Measurements from ENCODE around the gene PTPRM.
"Not testable (repeated sequence)": the region's sequence is repeated elsewhere in the genome, so short reads cannot be mapped to it uniquely, and the experiment has no call there.

The PTPRM gene

DNA sequence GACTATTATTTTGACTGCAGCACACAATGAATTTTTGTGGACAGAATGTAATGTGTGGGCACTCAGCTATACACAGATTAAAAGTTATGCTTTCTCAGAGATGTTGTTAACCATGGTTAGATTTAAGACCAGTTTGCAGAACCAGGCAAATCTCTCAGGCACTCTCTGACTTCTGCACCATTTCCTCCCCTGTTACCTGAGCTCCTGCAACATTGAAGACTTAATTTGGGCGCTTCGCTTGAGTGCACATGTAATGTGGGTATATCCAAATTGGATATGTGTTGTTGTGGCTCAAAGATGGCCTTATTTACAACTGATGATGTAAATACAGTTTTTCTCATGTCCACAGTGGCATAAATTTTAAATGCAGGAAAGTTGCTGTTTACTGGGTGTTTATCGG lies 469.4 kb downstream of the PTPRM start:
- no peak for DNase-seq (ENCODE audit: low read depth in 2 of 2, low spot score in 1 of 2)

DNA sequence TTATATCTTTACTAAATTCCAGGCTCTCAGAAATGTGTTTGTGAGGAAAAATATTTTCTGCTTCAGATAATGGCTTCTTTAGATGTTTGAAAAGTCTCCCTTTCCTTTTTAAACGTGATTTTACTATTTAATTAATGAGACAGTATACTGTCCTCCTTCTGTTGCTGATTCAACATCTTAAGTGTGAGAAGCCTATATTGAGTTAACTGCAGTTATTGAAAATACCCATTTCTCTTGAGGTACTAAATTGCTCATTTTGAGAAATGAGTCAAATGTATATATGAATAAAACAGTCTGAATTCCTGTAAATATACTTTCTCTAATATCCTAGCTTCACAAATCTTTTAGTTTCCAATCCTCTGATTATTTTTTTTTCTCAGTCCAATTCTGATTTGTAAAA lies 470.2 kb downstream of the PTPRM start:
- DNase-seq (ENCODE audit: low read depth in 2 of 2, low spot score in 1 of 2) = no peak

DNA sequence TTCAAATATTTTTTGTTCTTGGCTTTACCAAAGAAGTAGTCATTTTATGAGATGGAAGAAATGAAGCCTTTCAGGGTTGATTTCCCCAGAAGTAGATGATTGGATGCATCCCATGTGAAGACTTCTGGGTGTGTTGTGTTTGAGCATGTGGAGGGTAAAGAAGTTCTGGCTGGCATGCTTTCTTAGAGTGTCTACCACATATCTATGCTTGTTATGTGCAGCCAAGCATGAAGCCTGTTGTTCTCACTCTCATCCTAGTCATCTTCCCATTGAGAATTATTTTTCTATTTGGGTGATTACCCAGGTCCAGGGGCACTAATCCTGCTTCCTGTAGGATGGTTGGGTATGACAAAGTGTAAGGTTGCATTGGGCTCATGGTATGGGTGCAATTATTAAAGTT lies 472.9 kb downstream of the PTPRM start:
- DNase-seq (ENCODE audit: low read depth in 2 of 2, low spot score in 1 of 2) = no peak

DNA sequence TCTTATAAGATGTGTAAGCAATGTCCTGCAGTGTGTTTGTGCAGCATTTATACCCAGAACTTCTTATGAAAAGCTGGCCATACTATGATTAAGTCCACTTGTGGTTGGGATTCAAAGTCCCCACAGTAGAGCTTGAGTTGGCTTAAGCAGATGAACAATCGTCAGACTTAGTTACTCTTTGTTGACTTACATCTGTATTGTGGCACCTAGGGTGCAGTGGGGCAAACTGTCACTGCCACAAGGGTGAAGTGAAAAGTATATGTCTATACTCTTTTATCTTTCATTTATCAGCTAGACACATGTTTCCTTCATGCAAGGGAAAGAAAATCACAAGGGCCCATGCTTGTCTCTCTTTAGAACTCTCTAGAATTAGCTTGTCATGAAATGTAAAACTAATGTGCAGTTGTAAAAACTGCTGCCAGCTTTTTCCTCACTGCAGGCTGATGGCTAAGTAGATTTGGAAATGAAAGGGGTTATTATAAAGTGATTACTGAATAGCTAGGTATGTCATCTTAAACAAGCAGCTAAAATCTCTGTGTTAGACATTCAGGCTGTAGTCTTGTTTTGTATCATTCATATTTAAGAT lies 474.5 kb downstream of the PTPRM start:
- DNase-seq (ENCODE audit: low read depth in 2 of 2, low spot score in 1 of 2) = no peak

DNA sequence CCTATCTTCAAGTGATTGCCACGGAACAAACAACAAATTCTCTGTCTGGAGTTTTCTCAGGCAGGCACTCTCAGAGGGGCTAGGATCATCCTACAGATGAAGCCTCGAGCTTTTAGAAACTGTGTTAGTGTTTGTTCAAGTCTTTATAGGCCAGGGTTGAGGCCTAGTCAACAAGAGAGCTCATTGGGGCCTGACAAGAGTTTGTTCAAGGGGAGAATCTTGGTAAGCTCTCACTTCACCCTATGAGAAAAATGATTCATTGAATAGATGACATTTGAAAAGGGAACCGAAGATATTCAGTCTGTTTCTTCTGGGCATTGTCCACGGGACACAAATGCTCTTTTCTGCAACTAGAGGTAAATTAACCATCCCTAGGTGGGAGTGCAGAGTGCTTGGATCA lies 476.9 kb downstream of the PTPRM start:
- no peak for DNase-seq (ENCODE audit: low read depth in 2 of 2, low spot score in 1 of 2)

DNA sequence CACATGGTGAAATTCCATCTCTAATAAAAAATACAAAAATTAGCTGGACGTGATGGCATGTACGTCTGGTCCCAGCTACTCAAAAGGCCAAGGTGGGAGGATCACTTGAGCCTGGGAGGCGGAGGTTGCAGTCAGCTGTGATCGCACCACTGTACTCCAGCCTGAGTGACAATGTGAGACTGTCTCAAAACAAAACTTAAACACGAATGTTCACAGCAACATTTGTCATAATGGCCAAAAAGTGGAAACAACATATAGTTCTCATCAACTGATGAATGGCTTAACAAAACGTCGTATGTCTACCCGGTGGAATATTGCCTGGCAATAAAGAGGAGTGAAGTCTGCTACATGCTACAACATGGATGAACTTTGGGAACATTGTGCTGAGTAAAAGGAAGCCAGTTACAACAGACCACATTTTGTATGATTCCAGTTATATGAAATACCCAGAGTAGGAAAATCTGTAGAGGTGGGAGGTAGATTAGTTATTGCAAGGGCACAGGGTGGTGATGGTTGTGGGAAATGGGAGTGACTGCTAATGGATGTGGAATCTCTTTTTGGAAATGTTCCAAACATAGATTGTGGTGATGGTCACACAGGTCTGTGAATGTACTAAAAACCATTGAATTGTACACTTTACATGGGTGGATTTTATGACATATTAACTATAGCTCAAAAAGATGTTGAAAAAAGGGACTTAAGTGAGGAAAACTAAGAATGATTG lies 478.2 kb downstream of the PTPRM start:
- DNase-seq (ENCODE audit: low read depth in 2 of 2, low spot score in 1 of 2) = no peak

DNA sequence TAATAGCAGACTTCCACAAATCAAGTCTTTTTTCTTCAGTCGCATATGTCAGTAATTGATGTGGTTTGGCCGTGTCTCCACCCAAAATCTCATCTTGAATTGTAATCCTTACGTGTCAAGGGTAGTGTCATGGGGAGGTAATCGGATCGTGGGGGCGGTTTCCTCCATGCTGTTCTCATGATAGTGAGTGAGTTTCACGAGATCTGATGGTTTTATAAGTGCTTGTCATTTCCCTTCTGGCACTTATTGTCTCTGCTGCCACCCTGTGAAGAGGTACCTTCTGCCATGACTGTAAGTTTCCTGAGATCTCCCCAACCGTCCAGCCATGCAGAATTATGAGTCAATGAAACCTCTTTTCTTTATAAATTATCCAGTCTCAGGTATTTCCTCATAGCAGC lies 478.8 kb downstream of the PTPRM start:
- no peak for DNase-seq (ENCODE audit: low read depth in 2 of 2, low spot score in 1 of 2)

DNA sequence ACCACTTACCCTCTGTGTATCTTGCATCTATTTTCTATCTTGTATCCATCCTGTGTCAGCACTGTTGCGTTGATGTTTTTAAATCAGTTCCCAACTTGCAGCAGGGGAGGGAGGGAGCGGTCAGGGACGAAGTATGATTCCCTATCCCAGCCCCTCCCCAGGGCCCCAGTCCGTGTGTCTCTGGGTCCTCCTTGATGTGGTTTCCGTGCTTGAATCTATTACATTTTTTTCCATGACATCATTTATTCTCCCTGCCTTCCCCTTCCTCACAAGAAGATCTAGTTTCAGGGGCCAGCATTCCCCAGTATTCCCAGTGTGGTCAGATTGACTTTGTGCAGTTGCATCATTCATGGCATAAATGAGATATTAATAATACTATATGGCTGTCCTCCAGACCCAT lies 479.3 kb downstream of the PTPRM start:
- DNase-seq (ENCODE audit: low read depth in 2 of 2, low spot score in 1 of 2) = no peak

DNA sequence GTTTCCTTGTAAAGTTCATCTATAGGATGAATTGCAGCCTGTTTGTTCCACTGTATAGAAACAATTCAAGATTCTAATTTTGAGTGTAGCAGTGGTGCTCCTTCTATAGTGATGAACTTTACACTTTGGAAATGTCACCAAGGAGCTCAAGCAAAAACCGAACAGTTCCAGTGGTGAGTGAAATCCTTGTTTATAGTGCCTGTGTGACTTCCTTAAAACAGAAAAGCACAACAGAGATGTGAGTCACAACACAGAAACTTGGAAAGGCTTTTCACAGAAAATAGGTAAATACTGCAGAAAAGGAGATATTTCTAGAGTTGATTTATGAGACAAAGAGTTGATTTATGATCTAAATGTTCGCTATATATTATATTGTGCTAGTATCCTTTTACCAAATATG lies 482.0 kb downstream of the PTPRM start:
- no peak for DNase-seq (ENCODE audit: low read depth in 2 of 2, low spot score in 1 of 2)

DNA sequence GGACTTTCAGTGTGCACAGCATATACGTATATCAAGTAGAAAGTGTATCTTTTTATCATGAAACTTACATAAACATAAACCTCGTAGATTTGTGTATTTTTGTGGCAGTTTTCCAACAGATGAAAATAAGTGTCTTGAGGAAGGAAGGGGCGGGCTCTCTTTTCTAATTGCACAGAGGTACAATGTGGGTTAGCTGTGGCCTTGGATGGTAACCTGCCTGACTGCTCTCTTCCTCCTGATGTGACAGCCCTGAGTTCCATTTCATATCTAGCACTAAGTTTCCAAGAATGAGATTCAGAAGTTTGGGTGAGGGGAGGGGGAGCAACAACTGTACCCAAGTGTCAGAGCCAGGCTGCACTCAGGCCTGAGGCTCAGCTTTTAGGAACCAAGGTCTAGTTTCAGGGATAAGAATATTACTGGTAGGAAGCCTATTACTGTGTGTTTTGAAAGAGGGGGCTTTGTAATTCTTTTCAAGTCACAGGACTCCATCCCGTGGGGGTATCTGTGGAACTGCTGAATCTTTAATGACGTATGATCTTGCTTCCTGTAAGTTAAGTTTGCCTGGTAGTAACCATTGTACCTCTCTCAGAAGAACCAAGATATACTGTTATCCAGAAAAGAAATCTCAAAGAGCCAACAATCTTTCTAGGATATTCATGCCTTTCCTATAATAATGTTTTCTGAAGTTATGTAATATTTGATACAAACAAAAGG lies 483.7 kb downstream of the PTPRM start:
- DNase-seq (ENCODE audit: low read depth in 2 of 2, low spot score in 1 of 2) = no peak

DNA sequence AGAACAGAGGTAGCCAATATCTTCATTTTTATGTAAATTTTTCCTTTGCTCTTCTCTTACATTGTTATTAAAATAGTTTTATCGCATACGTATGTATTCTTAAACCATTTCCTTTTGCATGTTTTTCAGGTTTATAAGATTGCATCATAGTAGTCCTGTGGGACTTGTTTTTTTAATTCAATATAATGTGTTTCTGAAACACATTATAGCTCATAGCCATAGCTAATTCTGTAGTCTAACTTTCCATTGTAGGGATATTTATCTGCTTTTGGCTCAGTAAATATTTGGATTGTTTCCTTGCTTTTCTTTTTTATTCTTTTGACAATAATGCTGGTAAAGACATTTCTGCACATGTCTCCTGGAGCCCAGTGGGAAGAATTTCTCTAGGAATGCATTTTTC lies 484.3 kb downstream of the PTPRM start:
- DNase-seq (ENCODE audit: low read depth in 2 of 2, low spot score in 1 of 2) = no peak

DNA sequence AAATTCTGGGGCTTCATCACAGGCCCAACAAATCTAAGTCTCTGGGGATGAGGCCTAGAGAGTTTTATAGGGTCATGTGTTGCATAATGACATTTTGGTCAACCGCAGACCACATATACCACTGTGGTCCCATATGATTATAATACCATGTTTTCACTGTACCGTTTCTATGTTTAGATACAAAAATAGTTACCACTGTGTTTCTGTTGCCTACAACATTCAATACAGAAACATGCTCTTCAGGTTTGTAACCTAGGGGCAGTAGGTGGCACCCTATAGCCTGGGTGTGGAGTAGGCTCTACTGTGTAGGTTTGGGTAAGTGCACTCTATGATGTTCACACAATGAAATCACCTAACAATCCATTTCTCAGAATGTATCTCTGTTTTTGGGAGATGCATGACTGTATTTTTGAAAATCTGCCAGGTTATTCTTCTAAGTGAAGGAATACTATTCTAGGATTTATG lies 485.2 kb downstream of the PTPRM start:
- no peak for DNase-seq (ENCODE audit: low read depth in 2 of 2, low spot score in 1 of 2)

DNA sequence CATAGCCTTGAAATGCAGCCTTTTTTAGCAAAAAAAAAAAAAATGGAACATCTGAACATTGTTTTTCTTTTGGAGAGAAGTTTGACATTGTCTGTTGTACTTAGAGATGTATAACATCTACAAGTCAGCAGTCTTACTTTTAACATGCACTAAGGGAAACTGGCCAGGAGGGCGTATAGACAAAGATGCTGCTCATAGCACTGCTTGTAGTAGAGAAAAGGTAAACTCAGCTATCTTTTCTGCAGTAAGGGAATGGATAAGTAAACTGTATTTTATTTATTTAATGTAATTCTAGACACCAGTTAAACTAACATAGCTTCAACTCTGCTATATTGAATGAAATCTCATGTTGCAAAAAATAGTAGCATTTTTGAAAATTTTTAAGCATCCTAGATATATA lies 489.6 kb downstream of the PTPRM start:
- DNase-seq (ENCODE audit: low read depth in 2 of 2, low spot score in 1 of 2) = no peak

DNA sequence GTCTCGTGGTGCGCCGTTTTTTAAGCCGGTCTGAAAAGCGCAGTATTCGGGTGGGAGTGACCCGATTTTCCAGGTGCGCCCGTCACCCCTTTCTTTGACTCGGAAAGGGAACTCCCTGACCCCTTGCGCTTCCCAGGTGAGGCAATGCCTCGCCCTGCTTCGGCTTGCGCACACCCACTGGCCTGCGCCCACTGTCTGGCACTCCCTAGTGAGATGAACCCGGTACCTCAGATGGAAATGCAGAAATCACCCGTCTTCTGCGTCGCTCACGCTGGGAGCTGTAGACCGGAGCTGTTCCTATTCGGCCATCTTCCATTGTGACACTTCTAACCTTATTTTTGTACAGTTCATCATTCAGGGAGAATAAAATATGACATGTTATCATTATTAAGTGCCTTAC lies 496.0 kb downstream of the PTPRM start:
- DNase-seq (ENCODE audit: low read depth in 2 of 2, low spot score in 1 of 2) = not testable (repeated sequence)

DNA sequence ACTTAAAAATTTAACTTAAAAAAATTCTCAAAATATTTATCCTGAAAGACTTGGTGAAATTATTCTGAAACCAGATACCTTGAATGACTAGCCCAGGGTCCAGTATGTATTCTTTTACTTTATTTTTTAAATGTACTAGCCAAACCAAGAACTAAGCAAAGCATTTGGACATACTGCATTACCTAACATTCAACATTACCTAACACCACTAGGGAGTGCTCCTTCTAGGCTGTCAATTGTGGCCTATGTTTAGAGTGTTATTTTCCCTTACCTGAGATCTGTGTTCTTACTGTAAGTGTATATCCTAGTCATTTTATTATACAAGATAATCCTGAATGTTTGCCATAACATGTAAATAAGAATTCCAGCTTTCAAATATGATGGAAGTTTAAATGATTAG lies 496.6 kb downstream of the PTPRM start:
- DNase-seq (ENCODE audit: low read depth in 2 of 2, low spot score in 1 of 2) = no peak

DNA sequence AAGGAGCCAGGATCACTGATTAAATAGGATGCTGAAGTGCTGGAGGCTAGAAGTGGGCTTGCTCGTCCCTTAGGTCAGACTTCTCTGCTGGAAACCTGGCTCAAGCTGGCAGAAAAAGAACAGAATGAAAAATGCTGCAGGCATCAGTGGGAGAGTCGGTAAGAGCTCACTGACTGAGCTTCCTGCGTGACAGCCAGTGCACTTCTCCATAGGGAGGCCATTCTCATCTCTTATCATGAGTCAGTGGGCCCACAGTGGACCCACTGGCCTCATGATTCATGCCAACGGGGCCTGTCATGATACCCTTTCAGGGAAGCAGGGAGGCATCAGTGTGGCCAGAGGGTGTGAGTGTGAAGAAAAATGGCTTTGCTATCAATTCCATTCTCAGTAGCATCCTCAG lies 498.2 kb downstream of the PTPRM start:
- DNase-seq (ENCODE audit: low read depth in 2 of 2, low spot score in 1 of 2) = no peak

DNA sequence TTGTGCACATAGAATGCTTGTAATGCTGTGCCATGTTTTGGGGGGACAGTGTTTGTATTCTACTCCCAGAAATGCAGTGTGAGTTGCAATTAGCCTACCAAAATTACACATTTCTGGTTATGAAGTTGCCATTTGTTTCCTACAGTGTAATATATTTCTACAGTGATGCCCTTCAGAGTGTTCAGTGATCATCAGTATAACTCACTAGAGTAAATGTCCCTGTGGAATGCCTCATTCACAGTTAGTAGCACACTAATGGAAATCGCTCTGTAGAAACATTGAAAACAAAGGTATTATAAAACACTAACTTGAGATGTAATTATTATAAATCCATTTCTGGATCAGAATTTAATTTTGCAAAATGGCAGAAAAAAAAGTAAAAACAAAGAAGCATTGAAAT lies 498.7 kb downstream of the PTPRM start:
- DNase-seq (ENCODE audit: low read depth in 2 of 2, low spot score in 1 of 2) = no peak

DNA sequence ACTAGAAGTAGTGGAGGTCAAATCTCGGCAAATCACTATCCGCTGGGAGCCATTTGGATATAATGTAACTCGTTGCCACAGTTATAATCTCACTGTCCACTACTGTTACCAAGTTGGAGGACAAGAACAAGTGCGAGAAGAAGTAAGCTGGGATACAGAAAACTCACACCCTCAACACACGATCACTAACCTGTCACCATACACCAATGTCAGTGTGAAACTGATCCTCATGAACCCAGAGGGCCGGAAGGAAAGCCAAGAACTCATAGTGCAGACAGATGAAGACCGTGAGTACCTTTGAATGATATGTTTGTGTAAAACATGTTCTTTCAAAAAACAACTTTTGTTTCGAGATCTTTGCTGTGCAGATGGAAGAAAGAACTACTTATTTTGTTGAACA lies 502.6 kb downstream of the PTPRM start:
- no peak for DNase-seq (ENCODE audit: low read depth in 2 of 2, low spot score in 1 of 2)

DNA sequence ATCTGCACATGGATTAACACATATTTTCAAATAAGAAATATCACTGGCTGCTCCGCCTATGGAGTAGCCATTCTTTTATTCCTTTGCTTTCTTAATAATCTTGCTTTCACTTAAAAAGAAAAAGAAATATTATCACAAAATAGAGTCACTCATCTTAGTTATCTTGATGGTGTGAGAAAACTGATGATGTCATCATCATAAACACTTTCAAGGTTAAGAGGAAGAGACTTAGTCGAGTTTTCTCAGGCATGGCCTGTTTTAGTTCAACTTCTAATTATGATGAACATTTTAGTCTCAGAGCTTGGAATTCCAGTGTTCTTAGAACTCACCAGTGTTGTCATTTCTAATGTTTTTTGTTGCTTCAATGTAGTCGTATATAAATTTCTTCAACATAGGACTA lies 506.1 kb downstream of the PTPRM start:
- DNase-seq (ENCODE audit: low read depth in 2 of 2, low spot score in 1 of 2) = no peak

DNA sequence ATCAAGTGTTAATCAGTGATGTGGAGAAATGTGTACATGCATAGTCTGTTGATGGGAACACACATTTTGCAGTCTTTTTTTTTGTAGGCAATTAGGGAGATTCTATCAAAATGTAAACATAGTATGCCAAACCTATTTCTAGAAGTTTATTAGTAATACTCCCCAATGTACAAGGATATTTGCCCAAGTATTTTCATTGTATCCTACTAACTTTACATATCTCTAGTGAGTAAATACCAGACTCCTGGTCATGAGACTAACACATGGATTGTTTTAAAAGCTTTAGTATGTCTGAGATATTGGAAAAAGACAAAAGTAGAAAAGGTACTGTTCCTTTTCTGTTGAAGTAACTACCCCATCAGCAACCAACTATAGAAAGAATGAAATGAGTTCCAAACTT lies 513.0 kb downstream of the PTPRM start:
- no peak for DNase-seq (ENCODE audit: low read depth in 2 of 2, low spot score in 1 of 2)

DNA sequence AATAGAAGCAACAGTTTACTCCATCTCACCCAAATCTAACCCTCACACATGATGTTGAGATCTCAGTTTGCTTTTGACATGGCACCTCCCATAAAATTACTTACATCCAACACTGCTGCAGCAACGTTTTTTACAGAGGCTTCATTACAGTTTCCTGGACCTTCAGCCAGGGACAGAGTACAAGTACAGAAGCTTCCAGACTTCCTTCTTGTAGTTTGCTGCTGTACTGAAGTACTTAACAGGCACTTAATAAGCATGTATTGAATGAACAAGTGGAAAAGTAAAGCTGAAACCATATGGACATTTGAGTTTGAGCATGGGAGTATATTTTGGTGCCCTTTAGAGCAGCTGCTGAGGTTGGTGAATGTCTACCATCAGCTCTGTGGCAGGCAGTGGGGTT lies 514.2 kb downstream of the PTPRM start:
- no peak for DNase-seq (ENCODE audit: low read depth in 2 of 2, low spot score in 1 of 2)

DNA sequence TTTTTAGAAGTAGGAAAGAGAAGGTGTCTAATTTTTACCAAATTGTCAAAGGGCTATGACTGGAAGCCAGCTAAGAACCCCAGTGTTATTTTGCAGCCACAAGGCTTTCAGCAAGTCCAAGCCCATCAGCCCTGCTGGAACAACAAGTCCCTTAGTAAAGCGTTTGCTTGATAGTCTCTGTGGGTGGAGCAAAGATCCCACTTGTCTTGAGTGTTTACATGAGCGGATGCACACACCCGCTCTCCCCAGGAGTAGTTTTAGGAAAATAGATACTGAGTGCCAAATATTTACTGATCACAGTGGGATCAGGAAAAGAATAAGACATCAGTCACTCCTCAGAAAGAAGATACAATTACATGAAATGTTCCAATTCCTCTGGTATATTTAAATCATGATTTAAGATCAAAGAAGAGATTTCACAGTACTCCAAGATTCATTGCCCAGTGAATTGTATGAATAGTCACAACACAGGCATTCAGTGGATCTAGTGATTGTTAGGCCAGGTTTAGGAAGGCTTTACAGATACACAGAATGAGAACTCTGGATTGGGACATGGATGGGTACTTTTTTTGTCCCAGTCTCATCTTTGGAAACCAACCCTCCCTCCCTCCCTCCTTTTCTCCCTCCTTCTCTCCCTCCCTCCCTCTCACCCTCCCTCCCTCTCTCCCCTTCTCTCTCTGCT lies 514.9 kb downstream of the PTPRM start:
- no peak for DNase-seq (ENCODE audit: low read depth in 2 of 2, low spot score in 1 of 2)

Data from stimulated activated CD8-positive, alpha-beta memory T cell treated with anti-CD3 and anti-CD28 coated beads, Interleukin-4, amount 100 ng/mL, for 4 hours (primary cell).